GM21825 (cell line): Measurements from ENCODE around the gene SYT12.
"Not testable (repeated sequence)": the region's sequence is repeated elsewhere in the genome, so short reads cannot be mapped to it uniquely, and the experiment has no call there.

Experiments used
- ATAC-seq: cut with Tn5 transposase; IDR thresholded peaks from one replicate; pipeline ENCODE4 v1.9.1; 2021; ENCODE audit warnings: mild to moderate bottlenecking, moderate library complexity; ENCODE audit not compliant: unreplicated experiment

The SYT12 gene

GRCh38 chr11:66992041-66992440, 30.9 kb upstream of the SYT12 start:
- no peak for ATAC-seq

DNA sequence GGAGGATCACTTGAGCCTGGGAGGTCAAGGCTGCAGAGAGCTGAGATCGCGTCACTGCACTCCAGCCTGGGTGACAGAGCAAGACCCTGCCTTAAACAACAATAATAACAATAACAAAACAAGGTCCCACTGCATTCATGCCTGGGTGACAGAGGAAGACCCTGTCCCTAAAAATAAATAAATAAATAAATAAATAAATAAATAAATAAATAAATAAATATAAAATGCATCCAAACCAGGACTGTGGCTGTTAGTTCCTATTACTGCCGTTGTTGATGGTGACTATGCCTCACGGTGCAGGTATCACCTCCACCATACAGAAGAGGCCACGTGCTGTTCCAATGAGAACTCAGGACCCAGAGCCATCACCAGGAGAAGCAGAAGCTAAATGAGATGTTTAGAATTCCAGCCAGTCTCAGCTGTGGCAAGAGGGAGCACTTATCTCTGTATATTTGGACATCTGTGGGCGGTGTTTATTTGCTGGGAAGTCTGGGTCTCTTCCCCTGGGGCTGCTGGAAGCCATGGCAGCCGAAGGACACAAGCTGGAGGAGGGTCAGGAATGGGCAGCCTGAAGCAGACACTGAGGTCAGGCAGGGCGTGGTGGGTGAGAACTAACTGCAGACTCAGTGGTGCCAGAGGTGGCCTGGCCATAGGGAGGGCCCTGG, 26.2 kb upstream of the SYT12 start:
- no peak for ATAC-seq

DNA sequence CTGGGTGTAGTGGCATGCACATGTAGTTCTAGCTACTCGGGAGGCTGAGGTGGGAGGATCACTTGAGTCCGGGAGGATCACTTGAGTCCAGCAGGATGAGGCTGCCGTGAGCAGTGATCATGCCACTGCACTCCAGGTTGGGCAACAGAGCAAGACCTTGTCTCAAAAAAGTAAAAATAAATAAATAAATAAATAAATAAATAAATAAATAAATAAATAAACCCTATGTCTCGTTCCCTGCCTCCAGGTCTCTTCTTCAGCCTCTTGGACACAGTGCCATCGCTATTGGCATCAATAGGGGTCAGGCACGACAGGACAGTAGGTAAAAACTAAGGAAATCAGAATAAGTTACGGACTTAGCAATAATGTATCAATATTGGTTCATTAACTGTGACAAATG, 23.4 kb upstream of the SYT12 start:
- no peak for ATAC-seq

- ATAC-seq: no peak
Observed at GRCh38 chr11:67001332-67001731, 21.6 kb upstream of the SYT12 start.

GRCh38 chr11:67002297-67002913, 20.5 kb upstream of the SYT12 start:
- ATAC-seq: no peak

GRCh38 chr11:67002921-67003411, 20.0 kb upstream of the SYT12 start:
- no peak for ATAC-seq

DNA sequence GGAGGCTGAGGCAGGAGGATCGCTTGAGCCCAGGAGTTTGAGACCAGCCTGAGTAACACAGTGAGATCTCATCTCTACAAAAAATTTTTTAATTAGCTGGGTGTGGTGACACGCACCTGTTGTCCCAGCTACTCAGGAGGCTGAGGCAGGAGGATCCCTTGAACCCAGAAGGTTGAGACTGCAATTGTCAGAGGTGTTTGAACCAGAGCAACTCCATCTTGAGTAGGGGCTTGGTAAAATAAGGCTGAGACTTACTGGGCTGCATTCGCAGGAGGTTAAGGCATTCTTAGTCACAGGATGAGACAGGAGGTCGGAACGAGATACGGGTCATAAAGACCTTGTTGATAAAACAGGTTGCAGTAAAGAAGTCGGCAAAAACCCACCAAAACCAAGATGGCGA, 17.7 kb upstream of the SYT12 start:
- ATAC-seq: not testable (repeated sequence)

GRCh38 chr11:67006029-67006884, 16.7 kb upstream of the SYT12 start:
- ATAC-seq: no peak

DNA sequence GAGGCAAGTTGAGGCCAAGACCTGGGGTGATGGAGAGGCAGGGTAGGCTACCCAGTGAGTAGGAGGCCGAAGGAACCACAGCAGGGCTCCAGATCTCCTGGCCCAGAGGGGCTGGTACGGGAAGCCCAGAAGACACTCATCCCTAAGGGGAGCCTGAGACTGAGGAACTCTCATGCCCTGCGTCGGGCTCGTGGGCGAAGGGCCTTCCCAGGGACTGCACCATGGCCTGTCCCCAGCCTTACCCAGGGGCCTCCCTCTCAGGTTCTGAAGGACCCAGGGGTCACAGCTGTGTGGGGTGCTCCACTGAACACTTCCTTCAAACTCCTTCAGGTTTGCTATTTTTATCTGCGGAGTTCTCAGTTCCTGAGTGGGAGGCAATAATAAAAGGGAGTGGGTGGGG, 15.8 kb upstream of the SYT12 start:
- no peak for ATAC-seq

DNA sequence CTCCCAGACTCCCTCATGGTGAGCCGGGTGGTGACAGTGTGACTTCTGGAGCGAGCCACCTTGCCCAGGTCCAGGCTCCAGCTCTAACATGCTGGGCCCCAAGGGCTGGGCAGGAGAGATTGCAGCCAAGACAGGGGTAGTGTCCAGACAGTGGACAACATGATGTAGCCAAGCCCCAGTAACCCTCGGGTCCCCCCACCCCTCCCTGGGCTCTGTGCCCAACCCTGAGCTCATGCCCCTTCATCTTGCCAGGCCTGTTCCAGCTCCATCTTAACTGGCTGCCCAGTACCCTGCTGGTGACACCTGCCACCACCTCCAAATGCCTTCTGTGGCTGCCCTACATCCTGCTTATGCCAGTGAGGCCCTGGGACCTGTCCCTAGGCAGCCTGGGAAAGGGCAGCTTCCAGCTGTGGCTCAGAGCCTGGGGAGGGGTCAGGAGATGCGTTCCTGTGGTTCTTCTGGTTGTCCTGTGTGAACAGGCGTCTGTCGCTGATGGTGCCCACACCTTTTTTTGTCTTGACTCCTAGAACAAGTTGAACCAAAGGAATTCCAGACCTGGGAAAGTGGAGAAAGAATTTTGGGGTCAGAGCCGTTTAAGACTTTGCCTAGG, 12.5 kb upstream of the SYT12 start:
- no peak for ATAC-seq

GRCh38 chr11:67013511-67014045, 9.4 kb upstream of the SYT12 start:
- ATAC-seq: no peak

DNA sequence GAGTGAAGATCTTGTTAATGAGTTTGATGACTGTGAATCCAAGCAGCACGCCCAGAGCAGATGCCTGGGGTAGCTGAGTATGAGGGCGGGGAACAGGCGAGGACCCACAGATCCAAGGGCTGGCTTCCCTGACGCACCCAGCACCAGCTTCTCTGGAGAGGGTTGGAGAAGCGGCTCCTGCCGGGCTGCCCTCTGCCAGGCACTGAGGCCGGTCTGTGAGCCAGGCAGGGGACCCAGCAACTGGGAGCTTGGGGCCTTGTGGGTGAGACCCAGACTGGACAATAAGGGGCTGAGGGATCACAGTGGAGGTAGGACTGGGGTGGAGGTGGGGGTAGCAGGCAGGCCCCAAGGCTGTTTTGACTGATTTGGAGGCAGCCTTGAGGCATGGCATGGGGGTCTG, 8.6 kb upstream of the SYT12 start:
- no peak for ATAC-seq

DNA sequence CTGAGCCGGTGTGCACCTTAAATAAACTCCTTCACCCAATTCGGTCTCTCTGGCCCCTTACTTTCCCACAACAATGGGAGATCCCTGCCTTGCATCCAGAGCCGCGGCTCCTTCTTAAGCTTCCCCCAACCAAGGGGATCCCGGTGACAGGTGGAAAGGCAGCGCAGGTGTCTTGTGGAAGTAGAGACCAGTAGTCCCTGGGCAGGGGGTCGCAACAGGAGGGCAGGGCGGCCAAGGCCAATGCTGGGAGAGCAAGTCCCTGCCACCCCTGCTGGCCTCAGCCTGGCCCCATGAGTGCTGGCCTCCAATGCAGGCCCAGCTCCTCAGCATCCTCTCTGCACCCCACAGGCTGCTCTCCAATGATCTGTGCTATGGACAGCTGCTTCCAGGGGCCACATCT, 7.9 kb upstream of the SYT12 start:
- no peak for ATAC-seq

GRCh38 chr11:67016550-67016949, 6.4 kb upstream of the SYT12 start:
- no peak for ATAC-seq

- ATAC-seq: no peak
Observed at GRCh38 chr11:67020949-67021348, 2.0 kb upstream of the SYT12 start.

DNA sequence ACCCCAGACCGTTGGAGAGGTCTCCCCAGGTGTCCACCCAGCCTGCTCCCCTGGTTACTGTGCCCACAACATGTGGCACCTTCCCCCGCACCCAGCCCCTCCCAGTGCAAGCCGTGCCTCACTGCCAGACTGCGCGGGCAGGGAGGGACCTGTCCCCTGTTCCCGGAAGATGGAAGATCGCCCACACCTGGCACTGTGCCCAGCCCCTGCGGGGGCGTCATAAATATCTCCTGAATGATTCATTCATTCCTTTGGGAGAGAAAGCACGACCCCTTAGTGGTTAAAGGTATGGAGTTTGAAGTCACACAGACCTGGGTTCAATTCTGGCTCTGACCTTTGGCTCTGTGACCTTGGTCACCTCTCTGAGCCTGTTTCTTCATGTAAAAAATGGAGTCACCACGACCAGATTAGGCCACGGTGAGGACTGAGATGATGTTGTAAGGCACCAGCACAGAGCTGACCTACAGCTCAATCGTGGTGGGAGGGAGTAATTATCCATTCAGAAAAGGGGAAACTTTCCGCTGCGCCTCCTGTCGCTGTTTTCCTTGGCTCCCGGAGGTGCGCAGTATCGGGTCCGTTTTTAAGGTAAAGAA, 497 bp upstream of the SYT12 start:
- no peak for ATAC-seq

GRCh38 chr11:67023957-67024353, 1.0 kb downstream of the SYT12 start:
- ATAC-seq: no peak

GRCh38 chr11:67024410-67024809, 1.5 kb downstream of the SYT12 start:
- ATAC-seq: no peak

- ATAC-seq: no peak
Observed at GRCh38 chr11:67024966-67025365, 2.0 kb downstream of the SYT12 start.

GRCh38 chr11:67025750-67026149, 2.8 kb downstream of the SYT12 start:
- no peak for ATAC-seq

GRCh38 chr11:67026941-67027340, 4.0 kb downstream of the SYT12 start:
- no peak for ATAC-seq
